Esophagus squamous epithelium (tissue), 5 donors: ENCODE measurements around the gene UQCC2. TPM values are rescaled to one million over a fixed set of nuclear protein-coding genes. Genes with fewer than 3 reads are reported as not detected.

Source experiments
- DNase-seq: peaks from one replicate; lab custom pipeline; 2025; lab: John Stamatoyannopoulos, UW
- H3K27ac ChIP-seq, 4 donors: fragments of 200-600 bp; sonication (generic); one replicate each; pipeline ENCODE4 v1.5.1; 2016 to 2019; ENCODE audit warnings: mild to moderate bottlenecking in 1 of 4
- H3K27me3 ChIP-seq, 4 donors: fragments of 200-600 bp; sonication (generic); 1 replicate in 3 of 4; 2 replicates in 1 of 4; pipeline versions ENCODE4 v1.5.1 to v1.6.0; 2017 to 2021; ENCODE audit warnings: antibody characterized with exemption in 1 of 4
- H3K36me3 ChIP-seq, 3 donors: fragments of 200-600 bp; sonication (generic); one replicate each; pipeline ENCODE4 v1.5.1; 2016 to 2019
- H3K4me1 ChIP-seq, 3 donors: fragments of 200-600 bp; sonication (generic); one replicate each; pipeline ENCODE4 v1.5.1; 2017 to 2019
- H3K4me3 ChIP-seq, 4 donors: fragments of 200-600 bp; sonication (generic); 1 replicate in 3 of 4; 2 replicates in 1 of 4; pipeline ENCODE4 v1.5.1; 2016 to 2019; ENCODE audit warnings: mild to moderate bottlenecking in 2 of 4, moderate library complexity in 1 of 4
- H3K9me3 ChIP-seq, 3 donors: fragments of 200-600 bp; sonication (generic); one replicate each; pipeline ENCODE4 v1.5.1; 2016 to 2019
- POLR2A ChIP-seq, 4 donors: fragments of 450-650 bp; IDR thresholded peaks; one replicate each; pipeline ENCODE4 v1.6.1; 2017; ENCODE audit warnings: antibody characterized with exemption in 4 of 4, mild to moderate bottlenecking in 4 of 4, moderate library complexity in 3 of 4
- WGBS, 2 donors: methylation state at CpG; one replicate each; pipeline ENCODE4 v1.1.5; 2018; 5-methylcytosine and 5-hydroxymethylcytosine counted together
- intact Hi-C: fragments of 100-400 bp; cut with DNase I; formaldehyde crosslinking; loops from one replicate; pipeline ENCODE4 v1.15.0; 2022
- total RNA-seq, 4 donors: library from RNA; depleted of rRNA; stranded (reverse); fragments of >200 nt; gene quantifications; one replicate each; pipeline ENCODE4 v1.1.0, GENCODE V29; 2016
- TF ChIP-seq, protein P1 (sequence below), 6 experiments: fragments of 450-650 bp in 4 of 6; fragments of 200-600 bp in 2 of 6; sonication (generic) in 2 of 6; IDR thresholded peaks; one replicate each; pipeline ENCODE4 v1.5.1; 2016 to 2019; ENCODE audit warnings: antibody characterized with exemption in 6 of 6, mild to moderate bottlenecking in 4 of 6, moderate library complexity in 4 of 6
- donor health status: DM: yes; HTN: yes; CAD: no.

UQCC2 gene
- total RNA-seq, 4 donors from 2014 or later, result 7.8 to 36.8 (median 13.7) TPM

DNA sequence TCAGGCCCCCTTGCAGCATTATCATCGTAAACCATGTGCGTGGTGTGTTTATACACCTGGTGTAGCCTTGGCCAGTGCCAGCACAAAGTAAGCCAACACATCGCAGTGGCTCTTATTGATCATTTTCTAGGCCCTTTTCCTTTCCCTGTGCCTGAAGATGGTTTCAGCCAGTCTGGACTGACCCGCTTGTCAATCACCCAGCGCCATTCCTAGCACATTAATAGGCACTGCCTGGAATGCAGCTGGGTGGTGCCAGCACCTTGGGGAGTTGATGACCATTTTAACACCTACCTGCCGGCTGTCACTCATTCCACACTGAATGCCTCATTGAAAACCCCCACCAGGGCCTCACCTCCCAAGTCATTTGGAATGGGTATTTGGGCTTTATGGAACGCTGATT, 4.9 kb upstream of the UQCC2 start:
- no peaks in the 10 kb centered on the region for H3K36me3 ChIP-seq
- TF ChIP-seq, protein P1, sequence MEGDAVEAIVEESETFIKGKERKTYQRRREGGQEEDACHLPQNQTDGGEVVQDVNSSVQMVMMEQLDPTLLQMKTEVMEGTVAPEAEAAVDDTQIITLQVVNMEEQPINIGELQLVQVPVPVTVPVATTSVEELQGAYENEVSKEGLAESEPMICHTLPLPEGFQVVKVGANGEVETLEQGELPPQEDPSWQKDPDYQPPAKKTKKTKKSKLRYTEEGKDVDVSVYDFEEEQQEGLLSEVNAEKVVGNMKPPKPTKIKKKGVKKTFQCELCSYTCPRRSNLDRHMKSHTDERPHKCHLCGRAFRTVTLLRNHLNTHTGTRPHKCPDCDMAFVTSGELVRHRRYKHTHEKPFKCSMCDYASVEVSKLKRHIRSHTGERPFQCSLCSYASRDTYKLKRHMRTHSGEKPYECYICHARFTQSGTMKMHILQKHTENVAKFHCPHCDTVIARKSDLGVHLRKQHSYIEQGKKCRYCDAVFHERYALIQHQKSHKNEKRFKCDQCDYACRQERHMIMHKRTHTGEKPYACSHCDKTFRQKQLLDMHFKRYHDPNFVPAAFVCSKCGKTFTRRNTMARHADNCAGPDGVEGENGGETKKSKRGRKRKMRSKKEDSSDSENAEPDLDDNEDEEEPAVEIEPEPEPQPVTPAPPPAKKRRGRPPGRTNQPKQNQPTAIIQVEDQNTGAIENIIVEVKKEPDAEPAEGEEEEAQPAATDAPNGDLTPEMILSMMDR (IDR thresholded peaks at IDR 0.05), result no peak
- intact Hi-C loops, result no loop called here
- DNase-seq, result no peak
- peak overlapping the region; percentile 47 to 84 (median 76) for H3K27ac ChIP-seq
- H3K4me3 ChIP-seq, result no peak overlapping the region
- 37 to 46% methylated on average over 6 to 7 of the region's 7 CpGs for WGBS, 2 donors
- no peaks in the 10 kb centered on the region for H3K9me3 ChIP-seq
- peaks cover 13 to 66% (median 47%) of the 10 kb centered on the region in 3 donors for H3K4me1 ChIP-seq
- H3K27me3 ChIP-seq, result no peaks in the 10 kb centered on the region

DNA sequence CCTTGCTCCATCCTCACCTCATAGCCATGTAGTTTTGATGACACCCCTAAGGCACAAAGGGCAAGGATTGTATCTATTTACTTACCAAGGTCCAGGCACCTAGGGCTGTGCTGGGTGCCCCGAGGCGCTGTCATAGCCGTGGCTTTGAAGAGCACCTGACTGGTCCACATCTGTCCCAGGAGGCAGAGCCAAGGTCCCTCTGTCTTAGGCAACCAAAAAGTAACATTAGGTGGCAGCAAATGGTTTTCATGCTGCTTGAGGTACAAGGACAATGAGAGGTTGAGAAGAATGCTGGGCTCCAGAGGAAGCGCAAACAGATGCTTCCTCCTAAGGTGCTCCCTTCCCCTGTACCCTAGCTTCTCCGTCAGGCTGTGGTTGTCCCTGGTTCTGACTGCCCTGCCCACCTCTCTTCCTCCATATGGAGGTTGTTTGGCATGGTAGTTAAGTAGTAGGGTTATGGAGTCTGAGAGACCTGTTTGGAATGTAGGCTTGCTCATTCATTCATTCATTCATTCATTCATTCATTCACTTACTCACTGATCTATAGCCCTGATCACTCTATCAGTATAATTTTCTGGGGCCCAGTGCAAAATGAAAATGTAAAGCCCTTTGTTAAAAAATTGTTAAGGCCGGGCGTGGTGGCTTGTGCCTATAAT, 3.0 kb upstream of the UQCC2 start:
- Histone ChIP-seq H3K27me3 (no peaks in the 10 kb centered on the region), H3K4me1 (peaks cover 25 to 66% (median 42%) of the 10 kb centered on the region in 3 donors), H3K36me3 (peaks cover 0 to 2% (median 0%) of the 10 kb centered on the region in 3 donors), H3K27ac (no peak overlapping the region), H3K4me3 (no peak overlapping the region), H3K9me3 (no peaks in the 10 kb centered on the region)
- no peak for DNase-seq
- 90 to 100% methylated on average over 4 to 7 of the region's 7 CpGs for WGBS, 2 donors
- intact Hi-C loops, result no loop called here
- TF ChIP-seq, protein P1 (IDR thresholded peaks at IDR 0.05), result no peak
- TF ChIP-seq POLR2A (IDR thresholded peaks at IDR 0.05), result no peak

DNA sequence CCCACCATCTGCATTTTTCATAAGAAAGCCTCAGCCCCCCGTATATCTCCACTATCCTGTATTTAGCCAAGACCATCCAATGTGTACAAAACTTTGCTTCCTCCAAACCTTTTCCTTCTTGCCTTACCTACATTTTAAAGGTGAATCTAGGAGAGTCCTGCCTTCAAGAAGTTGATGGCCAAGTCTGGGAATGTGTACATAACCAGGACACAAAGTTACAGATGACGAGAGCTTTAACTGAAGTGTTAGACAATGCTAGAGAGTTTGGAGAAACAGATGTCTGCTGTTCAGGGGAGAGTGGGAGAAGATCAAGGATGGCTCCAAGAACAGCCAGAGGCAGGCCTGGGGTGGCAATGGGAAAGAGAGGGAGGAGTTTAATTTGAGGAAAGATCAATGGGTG, 2.3 kb upstream of the UQCC2 start:
- Histone ChIP-seq H3K4me1 (peaks cover 25 to 66% (median 35%) of the 10 kb centered on the region in 3 donors), H3K27ac (no peak overlapping the region), H3K27me3 (no peaks in the 10 kb centered on the region), H3K4me3 (no peak overlapping the region), H3K9me3 (no peaks in the 10 kb centered on the region), H3K36me3 (peaks cover 0 to 5% (median 0%) of the 10 kb centered on the region in 3 donors)
- WGBS, 2 donors, result 80 to 85% methylated on average over 1 to 2 of the region's 2 CpGs
- no peak for DNase-seq
- TF ChIP-seq POLR2A (IDR thresholded peaks at IDR 0.05), result no peak
- TF ChIP-seq, protein P1 (IDR thresholded peaks at IDR 0.05), result no peak
- intact Hi-C loops, result no loop called here

DNA sequence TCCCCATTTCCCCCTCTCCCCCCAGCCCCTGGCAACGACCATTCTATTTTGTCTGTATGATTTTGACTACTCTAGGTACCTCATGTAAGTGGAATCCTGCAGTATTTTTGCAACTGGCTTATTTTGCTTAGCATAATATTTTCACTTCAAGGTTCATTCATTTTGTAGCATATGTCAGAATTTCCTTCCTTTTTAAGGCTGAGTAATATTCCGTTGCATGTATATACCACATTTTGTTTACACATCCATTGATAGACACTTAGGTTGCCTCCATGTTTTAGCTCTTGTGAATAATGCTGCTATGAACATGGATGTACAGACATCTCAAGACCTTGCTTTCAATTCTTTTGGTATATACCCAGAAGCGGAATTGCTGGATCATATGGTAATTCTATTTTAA, 1.4 kb upstream of the UQCC2 start:
- WGBS, 2 donors, result 89 to 91% methylated on average over 3 of the region's 3 CpGs
- no peak for DNase-seq
- intact Hi-C loops, result no loop called here

More for the DNA sequence above, 1.4 kb upstream of the UQCC2 start:
- Histone ChIP-seq H3K4me3 (no peak overlapping the region), H3K36me3 (peaks cover 0 to 14% (median 0%) of the 10 kb centered on the region in 3 donors), H3K4me1 (peaks cover 25 to 63% (median 26%) of the 10 kb centered on the region in 3 donors), H3K27me3 (no peaks in the 10 kb centered on the region), H3K9me3 (no peaks in the 10 kb centered on the region), H3K27ac (no peak overlapping the region)
- TF ChIP-seq, protein P1 (IDR thresholded peaks at IDR 0.05), result no peak
- no peak for TF ChIP-seq POLR2A (IDR thresholded peaks at IDR 0.05)
